HepG2 (cell line): ENCODE data around the gene ADM. TPM values are rescaled to one million over a fixed set of nuclear protein-coding genes. Genes with fewer than 3 reads are reported as not detected.

Source experiments
- ARID3A ChIP-seq: IDR thresholded peaks from 2 replicates; pipeline ENCODE4 v1.6.1; 2012; ENCODE audit warnings: low read depth, low read length, improper control_type of control experiment
- MIER2 ChIP-seq: IDR thresholded peaks from 2 replicates; pipeline ENCODE4 v1.6.1; 2016; ENCODE audit warnings: missing biosample characterization, missing genetic modification reagents
- MTF2 ChIP-seq: sonication (generic); formaldehyde crosslinking; IDR thresholded peaks from 2 replicates; pipeline ENCODE4 v1.5.0; 2020; ENCODE audit warnings: missing genetic modification reagents, borderline replicate concordance
- NR2F1 ChIP-seq, 2 experiments: fragments of 450-650 bp in 1 of 2; formaldehyde crosslinking in 1 of 2; IDR thresholded peaks; 2 replicates each; pipeline versions ENCODE4 v1.5.0 to v1.6.1; 2016 to 2020; ENCODE audit warnings: mild to moderate bottlenecking in 1 of 2, missing compliant biosample characterization in 1 of 2, missing genetic modification reagents in 1 of 2, moderate library complexity in 1 of 2
- NR2F6 ChIP-seq, 2 experiments: IDR thresholded peaks; 2 replicates each; pipeline ENCODE4 v1.6.1; 2016; ENCODE audit warnings: antibody characterized with exemption in 1 of 2, mild to moderate bottlenecking in 1 of 2
- RARA ChIP-seq: IDR thresholded peaks from 2 replicates; pipeline ENCODE4 v1.6.1; 2016; ENCODE audit warnings: missing genetic modification reagents, missing compliant biosample characterization
- TBX2 ChIP-seq: sonication (generic); formaldehyde crosslinking; IDR thresholded peaks from 2 replicates; pipeline ENCODE4 v1.5.0; 2020; ENCODE audit warnings: missing genetic modification reagents, mild to moderate bottlenecking, borderline replicate concordance
- TRIM22 ChIP-seq: fragments of 450-650 bp; IDR thresholded peaks from 2 replicates; pipeline ENCODE4 v1.6.1; 2017
- ZBTB38 ChIP-seq: sonication (generic); formaldehyde crosslinking; IDR thresholded peaks from 2 replicates; pipeline ENCODE4 v1.5.1; 2020; ENCODE audit warnings: mild to moderate bottlenecking, missing genetic modification reagents
- ZNF687 ChIP-seq: sonication (generic); formaldehyde crosslinking; IDR thresholded peaks from 2 replicates; pipeline ENCODE4 v1.5.1; 2020; ENCODE audit warnings: mild to moderate bottlenecking, missing genetic modification reagents, moderate library complexity
- polyA plus RNA-seq, 8 experiments: library from polyadenylated mRNA; depleted of rRNA in 3 of 8; stranded (reverse) in 7 of 8; unstranded in 1 of 8; fragments of >200 nt; fragmentation: Illumina TruSeq in 4 of 8; extraction: Trizol in 4 of 8; gene quantifications; 2 replicates each; pipeline versions ENCODE4 v1.2.1 to v1.2.3, GENCODE V29; 2011 to 2016; ENCODE audit warnings: low read depth in 4 of 8, missing spikeins in 1 of 8, mixed read lengths in 1 of 8; ENCODE audit not compliant: insufficient read depth in 1 of 8
- total RNA-seq, 5 experiments: library from RNA; depleted of rRNA; stranded (reverse); fragments of >200 nt; fragmentation: Illumina TruSeq; extraction: Trizol; gene quantifications; 2 replicates each; pipeline ENCODE4 v1.2.3, GENCODE V29; 2016; ENCODE audit warnings: low read depth in 1 of 5

Gene ADM
- total and polyA plus RNA-seq, 2 of the 13 experiments (the other 11 are each of a cell fraction or from before 2014, with no cell fraction given): 10.7 to 26.1 TPM

GRCh38 chr11:10309163-10310093 is 4.6 kb downstream of the ADM start (continued):
- TF ChIP-seq ARID3A (peak; percentile 81; the same call in 1 of the 2 replicates), ZBTB38 (CRISPR knock-in tag) (peak; percentile 54; the same call in 1 of the 2 replicates), MTF2 (no peak), NR2F6 (IDR thresholded peaks at IDR 0.05) (0 out of 2 replicates have a peak, but pooled peaks have one; percentile 27), NR2F6 (CRISPR knock-in tag; IDR thresholded peaks at IDR 0.05) (peak; percentile 67), MIER2 (CRISPR knock-in tag) (no peak), NR2F1 (CRISPR knock-in tag; IDR thresholded peaks at IDR 0.05) (0 out of 4 replicates have a peak, but pooled peaks of 1 of the 2 experiments have one; percentile 32), TRIM22 (no peak), TBX2 (CRISPR knock-in tag) (peak; percentile 56; the same call in 1 of the 2 replicates), RARA (CRISPR knock-in tag) (peak; percentile 38; the same call in 1 of the 2 replicates), ZNF687 (CRISPR knock-in tag) (peak; percentile 63)
